K562 (cell line): ENCODE data around the gene HSPA5. TPM values are rescaled to one million over a fixed set of nuclear protein-coding genes. Genes with fewer than 3 reads are reported as not detected.

ENCODE experiments used
- ASH1L ChIP-seq: fragments of 450-650 bp; IDR thresholded peaks from 2 replicates; pipeline ENCODE4 v1.6.1; 2018; ENCODE audit warnings: borderline replicate concordance, mild to moderate bottlenecking, low read depth; ENCODE audit not compliant: partially characterized antibody
- COPS2 ChIP-seq: fragments of 450-650 bp; conservative IDR thresholded peaks from 2 replicates; pipeline ENCODE4 v1.6.1; 2016; ENCODE audit warnings: mild to moderate bottlenecking, moderate library complexity
- ELF4 ChIP-seq: fragments of 450-650 bp; formaldehyde crosslinking; IDR thresholded peaks from 2 replicates; pipeline ENCODE4 v1.4.0; 2022; ENCODE audit warnings: missing genetic modification characterization
- HNRNPL ChIP-seq: fragments of 200-400 bp; formaldehyde crosslinking; IDR thresholded peaks from 2 replicates; pipeline ENCODE4 v1.6.1; 2017; ENCODE audit warnings: low read depth, mild to moderate bottlenecking, low read length
- PTBP1 ChIP-seq: fragments of 200-400 bp; formaldehyde crosslinking; IDR thresholded peaks from 2 replicates; pipeline ENCODE4 v1.6.1; 2017; ENCODE audit warnings: low read depth, low read length
- SMARCC2 ChIP-seq: fragments of 450-650 bp; IDR thresholded peaks from 2 replicates; pipeline ENCODE4 v1.6.1; 2017; ENCODE audit warnings: antibody characterized with exemption, moderate library complexity, mild to moderate bottlenecking, low read depth
- ZNF197 ChIP-seq: fragments of 200-800 bp; sonication (Bioruptor generic); IDR thresholded peaks from 2 replicates; pipeline ENCODE4 v1.6.1; 2016; ENCODE audit warnings: low read depth, missing genetic modification characterization, missing compliant biosample characterization
- ZNF354B ChIP-seq: fragments of 250-450 bp; sonication (Bioruptor Pico); IDR thresholded peaks from 2 replicates; pipeline ENCODE4 v1.4.0; 2020
- ZNF57 ChIP-seq: fragments of 450-650 bp; formaldehyde crosslinking; IDR thresholded peaks from 2 replicates; pipeline ENCODE4 v1.4.0; 2020; ENCODE audit warnings: mild to moderate bottlenecking, moderate library complexity
- ZNF589 ChIP-seq: fragments of 200-800 bp; sonication (Bioruptor generic); IDR thresholded peaks from 2 replicates; pipeline ENCODE4 v1.6.1; 2016; ENCODE audit warnings: low read depth, missing genetic modification characterization, missing compliant biosample characterization
- polyA plus RNA-seq, 8 experiments: library from polyadenylated mRNA; depleted of rRNA in 4 of 8; stranded (reverse) in 5 of 8; unstranded in 3 of 8; fragments of >200 nt; fragmentation: Nextera tagmentation in 2 of 8; fragmentation: Illumina TruSeq in 1 of 8; extraction: Ambion mirVana in 2 of 8; extraction: Trizol in 1 of 8; gene quantifications; 2 replicates each; pipeline versions ENCODE4 v1.2.1 to v1.2.3, GENCODE V29; 2011 to 2014; ENCODE audit warnings: inconsistent platforms in 1 of 8, missing spikeins in 1 of 8
- total RNA-seq, 7 experiments: library from RNA; depleted of rRNA in 6 of 7; stranded (reverse); fragments of >200 nt in 6 of 7; fragmentation: Illumina TruSeq in 2 of 7; extraction: Trizol in 2 of 7; gene quantifications; 2 replicates each; pipeline versions ENCODE4 v1.2.1 to v1.2.3, GENCODE V29; 2011 to 2021; ENCODE audit warnings: low replicate concordance in 1 of 7
- TF ChIP-seq, protein P1 (sequence below): fragments of 450-650 bp; IDR thresholded peaks from 2 replicates; pipeline ENCODE4 v1.6.1; 2018; ENCODE audit not compliant: partially characterized antibody
- TF ChIP-seq, protein P2 (sequence below): fragments of 450-650 bp; IDR thresholded peaks from 2 replicates; pipeline ENCODE4 v1.6.1; 2016; ENCODE audit warnings: mild to moderate bottlenecking, moderate library complexity

HSPA5 gene
- total and polyA plus RNA-seq, 9 of the 15 experiments (the other 6 are each of a cell fraction or from before 2014, with no cell fraction given), result 48.0 to 265 (median 113) TPM

- TF ChIP-seq, protein P1, sequence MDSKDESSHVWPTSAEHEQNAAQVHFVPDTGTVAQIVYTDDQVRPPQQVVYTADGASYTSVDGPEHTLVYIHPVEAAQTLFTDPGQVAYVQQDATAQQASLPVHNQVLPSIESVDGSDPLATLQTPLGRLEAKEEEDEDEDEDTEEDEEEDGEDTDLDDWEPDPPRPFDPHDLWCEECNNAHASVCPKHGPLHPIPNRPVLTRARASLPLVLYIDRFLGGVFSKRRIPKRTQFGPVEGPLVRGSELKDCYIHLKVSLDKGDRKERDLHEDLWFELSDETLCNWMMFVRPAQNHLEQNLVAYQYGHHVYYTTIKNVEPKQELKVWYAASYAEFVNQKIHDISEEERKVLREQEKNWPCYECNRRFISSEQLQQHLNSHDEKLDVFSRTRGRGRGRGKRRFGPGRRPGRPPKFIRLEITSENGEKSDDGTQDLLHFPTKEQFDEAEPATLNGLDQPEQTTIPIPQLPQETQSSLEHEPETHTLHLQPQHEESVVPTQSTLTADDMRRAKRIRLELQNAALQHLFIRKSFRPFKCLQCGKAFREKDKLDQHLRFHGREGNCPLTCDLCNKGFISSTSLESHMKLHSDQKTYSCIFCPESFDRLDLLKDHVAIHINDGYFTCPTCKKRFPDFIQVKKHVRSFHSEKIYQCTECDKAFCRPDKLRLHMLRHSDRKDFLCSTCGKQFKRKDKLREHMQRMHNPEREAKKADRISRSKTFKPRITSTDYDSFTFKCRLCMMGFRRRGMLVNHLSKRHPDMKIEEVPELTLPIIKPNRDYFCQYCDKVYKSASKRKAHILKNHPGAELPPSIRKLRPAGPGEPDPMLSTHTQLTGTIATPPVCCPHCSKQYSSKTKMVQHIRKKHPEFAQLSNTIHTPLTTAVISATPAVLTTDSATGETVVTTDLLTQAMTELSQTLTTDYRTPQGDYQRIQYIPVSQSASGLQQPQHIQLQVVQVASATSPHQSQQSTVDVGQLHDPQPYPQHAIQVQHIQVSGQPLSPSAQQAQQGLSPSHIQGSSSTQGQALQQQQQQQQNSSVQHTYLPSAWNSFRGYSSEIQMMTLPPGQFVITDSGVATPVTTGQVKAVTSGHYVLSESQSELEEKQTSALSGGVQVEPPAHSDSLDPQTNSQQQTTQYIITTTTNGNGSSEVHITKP, result no peak
- TF ChIP-seq ELF4 (CRISPR knock-in tag) (no peak), HNRNPL (no peak), COPS2 (no peak), ZNF197 (CRISPR knock-in tag) (0 out of 2 replicates have a peak, but pooled peaks have one; percentile 7), ZNF57 (CRISPR knock-in tag) (no peak), PTBP1 (no peak), ZNF354B (CRISPR knock-in tag) (no peak), ASH1L (no peak), ZNF589 (CRISPR knock-in tag) (no peak; the same call in none of the 2 replicates), SMARCC2 (peak; percentile 61; the same call in 1 of the 2 replicates)
- TF ChIP-seq, protein P2, sequence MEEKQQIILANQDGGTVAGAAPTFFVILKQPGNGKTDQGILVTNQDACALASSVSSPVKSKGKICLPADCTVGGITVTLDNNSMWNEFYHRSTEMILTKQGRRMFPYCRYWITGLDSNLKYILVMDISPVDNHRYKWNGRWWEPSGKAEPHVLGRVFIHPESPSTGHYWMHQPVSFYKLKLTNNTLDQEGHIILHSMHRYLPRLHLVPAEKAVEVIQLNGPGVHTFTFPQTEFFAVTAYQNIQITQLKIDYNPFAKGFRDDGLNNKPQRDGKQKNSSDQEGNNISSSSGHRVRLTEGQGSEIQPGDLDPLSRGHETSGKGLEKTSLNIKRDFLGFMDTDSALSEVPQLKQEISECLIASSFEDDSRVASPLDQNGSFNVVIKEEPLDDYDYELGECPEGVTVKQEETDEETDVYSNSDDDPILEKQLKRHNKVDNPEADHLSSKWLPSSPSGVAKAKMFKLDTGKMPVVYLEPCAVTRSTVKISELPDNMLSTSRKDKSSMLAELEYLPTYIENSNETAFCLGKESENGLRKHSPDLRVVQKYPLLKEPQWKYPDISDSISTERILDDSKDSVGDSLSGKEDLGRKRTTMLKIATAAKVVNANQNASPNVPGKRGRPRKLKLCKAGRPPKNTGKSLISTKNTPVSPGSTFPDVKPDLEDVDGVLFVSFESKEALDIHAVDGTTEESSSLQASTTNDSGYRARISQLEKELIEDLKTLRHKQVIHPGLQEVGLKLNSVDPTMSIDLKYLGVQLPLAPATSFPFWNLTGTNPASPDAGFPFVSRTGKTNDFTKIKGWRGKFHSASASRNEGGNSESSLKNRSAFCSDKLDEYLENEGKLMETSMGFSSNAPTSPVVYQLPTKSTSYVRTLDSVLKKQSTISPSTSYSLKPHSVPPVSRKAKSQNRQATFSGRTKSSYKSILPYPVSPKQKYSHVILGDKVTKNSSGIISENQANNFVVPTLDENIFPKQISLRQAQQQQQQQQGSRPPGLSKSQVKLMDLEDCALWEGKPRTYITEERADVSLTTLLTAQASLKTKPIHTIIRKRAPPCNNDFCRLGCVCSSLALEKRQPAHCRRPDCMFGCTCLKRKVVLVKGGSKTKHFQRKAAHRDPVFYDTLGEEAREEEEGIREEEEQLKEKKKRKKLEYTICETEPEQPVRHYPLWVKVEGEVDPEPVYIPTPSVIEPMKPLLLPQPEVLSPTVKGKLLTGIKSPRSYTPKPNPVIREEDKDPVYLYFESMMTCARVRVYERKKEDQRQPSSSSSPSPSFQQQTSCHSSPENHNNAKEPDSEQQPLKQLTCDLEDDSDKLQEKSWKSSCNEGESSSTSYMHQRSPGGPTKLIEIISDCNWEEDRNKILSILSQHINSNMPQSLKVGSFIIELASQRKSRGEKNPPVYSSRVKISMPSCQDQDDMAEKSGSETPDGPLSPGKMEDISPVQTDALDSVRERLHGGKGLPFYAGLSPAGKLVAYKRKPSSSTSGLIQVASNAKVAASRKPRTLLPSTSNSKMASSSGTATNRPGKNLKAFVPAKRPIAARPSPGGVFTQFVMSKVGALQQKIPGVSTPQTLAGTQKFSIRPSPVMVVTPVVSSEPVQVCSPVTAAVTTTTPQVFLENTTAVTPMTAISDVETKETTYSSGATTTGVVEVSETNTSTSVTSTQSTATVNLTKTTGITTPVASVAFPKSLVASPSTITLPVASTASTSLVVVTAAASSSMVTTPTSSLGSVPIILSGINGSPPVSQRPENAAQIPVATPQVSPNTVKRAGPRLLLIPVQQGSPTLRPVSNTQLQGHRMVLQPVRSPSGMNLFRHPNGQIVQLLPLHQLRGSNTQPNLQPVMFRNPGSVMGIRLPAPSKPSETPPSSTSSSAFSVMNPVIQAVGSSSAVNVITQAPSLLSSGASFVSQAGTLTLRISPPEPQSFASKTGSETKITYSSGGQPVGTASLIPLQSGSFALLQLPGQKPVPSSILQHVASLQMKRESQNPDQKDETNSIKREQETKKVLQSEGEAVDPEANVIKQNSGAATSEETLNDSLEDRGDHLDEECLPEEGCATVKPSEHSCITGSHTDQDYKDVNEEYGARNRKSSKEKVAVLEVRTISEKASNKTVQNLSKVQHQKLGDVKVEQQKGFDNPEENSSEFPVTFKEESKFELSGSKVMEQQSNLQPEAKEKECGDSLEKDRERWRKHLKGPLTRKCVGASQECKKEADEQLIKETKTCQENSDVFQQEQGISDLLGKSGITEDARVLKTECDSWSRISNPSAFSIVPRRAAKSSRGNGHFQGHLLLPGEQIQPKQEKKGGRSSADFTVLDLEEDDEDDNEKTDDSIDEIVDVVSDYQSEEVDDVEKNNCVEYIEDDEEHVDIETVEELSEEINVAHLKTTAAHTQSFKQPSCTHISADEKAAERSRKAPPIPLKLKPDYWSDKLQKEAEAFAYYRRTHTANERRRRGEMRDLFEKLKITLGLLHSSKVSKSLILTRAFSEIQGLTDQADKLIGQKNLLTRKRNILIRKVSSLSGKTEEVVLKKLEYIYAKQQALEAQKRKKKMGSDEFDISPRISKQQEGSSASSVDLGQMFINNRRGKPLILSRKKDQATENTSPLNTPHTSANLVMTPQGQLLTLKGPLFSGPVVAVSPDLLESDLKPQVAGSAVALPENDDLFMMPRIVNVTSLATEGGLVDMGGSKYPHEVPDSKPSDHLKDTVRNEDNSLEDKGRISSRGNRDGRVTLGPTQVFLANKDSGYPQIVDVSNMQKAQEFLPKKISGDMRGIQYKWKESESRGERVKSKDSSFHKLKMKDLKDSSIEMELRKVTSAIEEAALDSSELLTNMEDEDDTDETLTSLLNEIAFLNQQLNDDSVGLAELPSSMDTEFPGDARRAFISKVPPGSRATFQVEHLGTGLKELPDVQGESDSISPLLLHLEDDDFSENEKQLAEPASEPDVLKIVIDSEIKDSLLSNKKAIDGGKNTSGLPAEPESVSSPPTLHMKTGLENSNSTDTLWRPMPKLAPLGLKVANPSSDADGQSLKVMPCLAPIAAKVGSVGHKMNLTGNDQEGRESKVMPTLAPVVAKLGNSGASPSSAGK, result no peak
These were observed 5.1 kb upstream of the HSPA5 start (continued) for GRCh38 chr9:125246261-125246667.
